Stomach (tissue), 9 donors: ENCODE data around the gene CELF4. TPM values are rescaled to one million over a fixed set of nuclear protein-coding genes. Genes with fewer than 3 reads are reported as not detected.

Experiments used
- DNase-seq, 2 donors: peaks; one replicate each; pipeline versions ENCODE4 v3.0.0 to v3.0.0-alpha.2; 2013 to 2019
- H3K27ac ChIP-seq, 5 donors: fragments of 200-600 bp in 4 of 5; sonication (generic) in 4 of 5; one replicate each; pipeline ENCODE4 v1.5.1; 2013 to 2019; ENCODE audit warnings: mild to moderate bottlenecking in 1 of 5, moderate library complexity in 1 of 5
- H3K27me3 ChIP-seq, 3 donors: fragments of 200-600 bp; sonication (generic); one replicate each; pipeline ENCODE4 v1.5.1; 2017 to 2019; ENCODE audit warnings: mixed run types in 1 of 3
- H3K36me3 ChIP-seq, 4 donors: fragments of 200-600 bp; sonication (generic); 1 replicate in 3 of 4; 2 replicates in 1 of 4; pipeline ENCODE4 v1.5.1; 2016 to 2019
- H3K4me1 ChIP-seq, 4 donors: fragments of 200-600 bp; sonication (generic); one replicate each; pipeline ENCODE4 v1.5.1; 2016 to 2019
- H3K4me3 ChIP-seq, 4 donors: fragments of 200-600 bp; sonication (generic) in 3 of 4; one replicate each; pipeline ENCODE4 v1.5.1; 2016 to 2019; ENCODE audit warnings: mild to moderate bottlenecking in 1 of 4
- H3K9me3 ChIP-seq, 4 donors: fragments of 200-600 bp; sonication (generic); one replicate each; pipeline ENCODE4 v1.5.1; 2016 to 2019
- EP300 ChIP-seq: sonication (generic); formaldehyde crosslinking; IDR thresholded peaks from one replicate; pipeline ENCODE4 v1.6.1; 2017; ENCODE audit warnings: antibody characterized with exemption
- POLR2A ChIP-seq, 4 donors: fragments of 450-650 bp; IDR thresholded peaks; one replicate each; pipeline ENCODE4 v1.6.1; 2016; ENCODE audit warnings: antibody characterized with exemption in 4 of 4, control low read depth in 2 of 4, mild to moderate bottlenecking in 1 of 4, moderate library complexity in 1 of 4
- POLR2AphosphoS5 ChIP-seq, 3 donors: sonication (generic); formaldehyde crosslinking; IDR thresholded peaks; one replicate each; pipeline ENCODE4 v1.6.1; 2016; ENCODE audit warnings: antibody characterized with exemption in 3 of 3
- WGBS, 5 donors: extraction: QIAGEN DNeasy Blood & Tissue Kit in 3 of 5; methylation state at CpG; one replicate each; pipeline versions ENCODE4 v1.1.5 to v1.1.7; 2013 to 2018; 5-methylcytosine and 5-hydroxymethylcytosine counted together
- intact Hi-C: fragments of 100-400 bp; cut with DNase I; formaldehyde crosslinking; loops from one replicate; pipeline ENCODE4 v1.15.1; 2023; ENCODE audit warnings: low total_unique reads
- polyA plus RNA-seq, 3 donors: library from polyadenylated mRNA; stranded (reverse); fragments of 200-250 nt; gene quantifications; one replicate each; pipeline ENCODE4 v1.2.3, GENCODE V29; 2013
- total RNA-seq, 5 donors: library from RNA; depleted of rRNA; stranded (reverse); fragments of >200 nt; gene quantifications; one replicate each; pipeline versions ENCODE4 v1.1.0 to v1.2.3, GENCODE V29; 2014 to 2016
- TF ChIP-seq, protein P1 (sequence below), 7 experiments: fragments of 450-650 bp in 4 of 7; fragments of 200-600 bp in 3 of 7; sonication (generic) in 3 of 7; IDR thresholded peaks; one replicate each; pipeline ENCODE4 v1.5.1; 2016 to 2019; ENCODE audit warnings: antibody characterized with exemption in 7 of 7, control low read depth in 2 of 7, mild to moderate bottlenecking in 1 of 7
- donor health status: healthy with polysubstance abuse.
- donor health status: Bipolar disorder and iron deficiency.
- donor health status: healthy.

CELF4 gene
- total and polyA plus RNA-seq, 8 donors: 0.93 to 2.4 (median 1.8) TPM; not detected in 2

DNA sequence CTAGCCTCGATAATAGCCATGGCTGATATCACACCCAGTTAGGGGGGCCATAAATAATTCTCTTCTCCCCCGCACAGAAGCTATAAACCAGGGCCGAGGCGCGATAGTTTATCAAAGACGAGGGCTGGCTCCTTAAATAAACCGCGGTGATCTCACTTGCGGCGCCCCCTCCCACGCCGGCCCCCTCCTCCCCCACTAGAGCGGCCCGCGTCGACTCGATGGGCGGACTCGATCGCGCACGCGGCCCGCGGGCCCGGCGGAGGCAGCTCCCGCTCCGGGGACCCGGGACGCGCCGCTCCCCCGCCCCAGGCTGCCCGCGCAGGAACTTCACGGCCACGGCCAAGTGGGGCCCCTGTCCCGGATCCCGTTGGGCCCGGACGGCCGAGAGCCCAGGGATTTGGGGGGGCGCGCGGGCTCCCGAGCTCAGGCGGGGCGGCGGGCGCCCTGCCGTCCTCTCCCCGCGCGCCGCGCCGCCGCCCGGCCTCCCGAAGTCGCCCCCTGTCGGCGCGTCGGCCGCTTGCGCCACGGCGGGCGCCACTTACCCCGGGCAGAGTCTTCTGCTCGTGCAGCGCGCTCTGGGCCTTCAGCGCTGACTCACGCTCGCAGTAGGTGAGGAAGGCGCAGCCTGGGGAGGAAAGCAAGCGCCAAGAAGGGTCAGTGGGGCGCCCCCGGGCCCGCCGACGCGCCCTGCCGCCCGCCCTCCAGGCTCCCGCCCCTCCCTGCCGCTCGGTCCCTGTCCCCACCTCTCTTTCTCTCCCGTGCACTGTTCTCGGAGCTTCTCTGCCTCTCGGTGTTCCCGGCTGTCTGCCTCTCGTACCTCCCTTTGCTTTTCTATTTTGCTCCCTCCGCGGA, 80.4 kb downstream of the CELF4 start:
- Histone ChIP-seq H3K9me3 (no peaks in the 10 kb centered on the region), H3K36me3 (no peaks in the 10 kb centered on the region), H3K4me1 (peaks cover 0 to 13% (median 3%) of the 10 kb centered on the region in 4 donors), H3K27ac (no peak overlapping the region), H3K4me3 (peak overlapping the region; percentile 20 to 29 (median 27)), H3K27me3 (peaks cover 11 to 91% (median 67%) of the 10 kb centered on the region in 3 donors)
- peak in 1 of 2 donors; percentile 71 for DNase-seq
- WGBS, 5 donors: 2 to 5% (median 3%) methylated on average over 32 to 96 of the region's 98 CpGs
- intact Hi-C loops: no loop called here
- no peak for TF ChIP-seq EP300
- TF ChIP-seq, protein P1, sequence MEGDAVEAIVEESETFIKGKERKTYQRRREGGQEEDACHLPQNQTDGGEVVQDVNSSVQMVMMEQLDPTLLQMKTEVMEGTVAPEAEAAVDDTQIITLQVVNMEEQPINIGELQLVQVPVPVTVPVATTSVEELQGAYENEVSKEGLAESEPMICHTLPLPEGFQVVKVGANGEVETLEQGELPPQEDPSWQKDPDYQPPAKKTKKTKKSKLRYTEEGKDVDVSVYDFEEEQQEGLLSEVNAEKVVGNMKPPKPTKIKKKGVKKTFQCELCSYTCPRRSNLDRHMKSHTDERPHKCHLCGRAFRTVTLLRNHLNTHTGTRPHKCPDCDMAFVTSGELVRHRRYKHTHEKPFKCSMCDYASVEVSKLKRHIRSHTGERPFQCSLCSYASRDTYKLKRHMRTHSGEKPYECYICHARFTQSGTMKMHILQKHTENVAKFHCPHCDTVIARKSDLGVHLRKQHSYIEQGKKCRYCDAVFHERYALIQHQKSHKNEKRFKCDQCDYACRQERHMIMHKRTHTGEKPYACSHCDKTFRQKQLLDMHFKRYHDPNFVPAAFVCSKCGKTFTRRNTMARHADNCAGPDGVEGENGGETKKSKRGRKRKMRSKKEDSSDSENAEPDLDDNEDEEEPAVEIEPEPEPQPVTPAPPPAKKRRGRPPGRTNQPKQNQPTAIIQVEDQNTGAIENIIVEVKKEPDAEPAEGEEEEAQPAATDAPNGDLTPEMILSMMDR (IDR thresholded peaks at IDR 0.05): peak in 1 of 7 experiments; percentile 11
- TF ChIP-seq POLR2A (IDR thresholded peaks at IDR 0.05): no peak
- TF ChIP-seq POLR2AphosphoS5 (IDR thresholded peaks at IDR 0.05): no peak

DNA sequence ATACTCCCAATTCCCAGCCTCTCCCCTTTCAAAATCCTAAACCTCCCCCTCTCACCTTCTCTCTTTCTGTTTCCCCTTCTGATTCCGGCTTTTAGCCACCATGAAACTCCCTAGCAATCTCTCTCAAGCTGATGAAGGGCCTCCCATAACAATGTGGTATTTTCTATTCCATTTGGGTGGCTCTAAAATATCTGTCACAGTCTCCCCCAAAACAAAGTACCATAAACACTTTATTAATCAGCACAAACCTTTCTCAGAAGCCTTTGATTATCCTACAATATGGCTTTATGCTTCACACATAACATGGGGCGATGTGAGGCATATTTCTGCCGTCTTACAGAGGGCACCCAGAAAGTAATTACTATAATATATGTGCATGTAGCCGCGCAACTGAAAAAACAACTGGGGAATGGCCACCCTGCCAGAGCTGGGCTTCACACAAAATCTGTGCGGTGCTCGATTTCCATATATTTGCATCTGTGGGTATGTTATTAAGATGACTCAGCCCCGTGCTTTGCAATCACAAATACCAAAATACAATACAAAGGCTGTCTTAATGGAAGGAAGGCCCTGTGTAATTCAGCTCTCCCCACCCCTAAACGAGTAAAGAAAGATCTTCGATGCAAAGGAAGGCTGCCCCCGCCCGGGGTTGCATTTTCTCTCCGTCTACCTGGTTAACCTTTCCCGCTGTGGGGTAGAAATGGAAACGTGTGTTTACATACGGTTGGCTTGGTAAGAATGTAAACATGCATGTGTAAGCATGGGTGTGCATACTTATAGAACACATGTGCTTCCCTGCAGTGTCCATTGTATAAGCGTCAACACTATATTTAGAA, 81.4 kb downstream of the CELF4 start:
- intact Hi-C loops: no loop called here
- DNase-seq: no peak
- Histone ChIP-seq H3K36me3 (no peaks in the 10 kb centered on the region), H3K4me1 (peaks cover 0 to 13% (median 3%) of the 10 kb centered on the region in 4 donors), H3K4me3 (no peak overlapping the region), H3K27ac (no peak overlapping the region), H3K27me3 (peaks cover 11 to 89% (median 62%) of the 10 kb centered on the region in 3 donors), H3K9me3 (no peaks in the 10 kb centered on the region)
- WGBS, 5 donors: 11 to 24% (median 16%) methylated on average over 17 of the region's 17 CpGs
- TF ChIP-seq, protein P1 (IDR thresholded peaks at IDR 0.05): no peak
- TF ChIP-seq POLR2A (IDR thresholded peaks at IDR 0.05) (no peak), POLR2AphosphoS5 (IDR thresholded peaks at IDR 0.05) (no peak), EP300 (no peak)

DNA sequence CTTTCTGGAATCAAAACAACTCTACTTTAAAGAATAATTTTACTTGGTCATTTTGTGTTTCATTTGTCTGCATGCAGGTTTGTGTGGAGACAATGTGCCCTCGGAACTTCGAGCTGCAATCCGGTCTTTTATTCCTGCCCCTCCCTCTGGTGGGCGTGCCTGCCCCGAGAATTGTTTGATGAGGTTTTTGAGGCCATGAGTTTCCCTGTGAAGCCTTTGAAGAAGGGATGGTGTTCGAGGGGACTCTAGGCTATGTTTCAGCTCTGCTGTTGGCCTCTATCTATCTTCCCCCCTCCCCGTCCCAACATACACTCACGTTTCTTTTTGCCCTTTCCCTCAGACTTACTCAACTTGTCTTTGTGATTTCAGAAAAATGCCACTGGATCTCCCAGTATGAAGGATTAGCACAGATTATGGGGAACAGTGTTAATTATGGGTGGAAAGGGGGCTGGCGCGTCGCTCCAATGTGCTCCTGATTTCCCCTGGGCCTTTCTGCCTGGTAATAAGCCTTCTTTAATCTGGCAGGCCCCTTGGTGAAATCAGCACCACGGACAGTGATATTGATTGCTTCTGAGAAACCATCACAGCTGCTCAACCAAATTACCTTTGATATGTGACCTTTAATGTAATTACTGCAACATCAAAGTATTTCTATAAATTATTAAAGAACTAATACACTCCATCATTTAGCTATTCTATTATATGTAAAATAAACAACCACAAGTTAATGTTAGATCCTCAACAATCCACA, 82.2 kb downstream of the CELF4 start:
- peaks cover 0 to 13% (median 3%) of the 10 kb centered on the region in 4 donors for H3K4me1 ChIP-seq
- H3K9me3 ChIP-seq: no peaks in the 10 kb centered on the region
- H3K27me3 ChIP-seq: peaks cover 11 to 86% (median 54%) of the 10 kb centered on the region in 3 donors
- WGBS, 5 donors: 29 to 39% (median 36%) methylated on average over 12 of the region's 12 CpGs
- TF ChIP-seq POLR2A (IDR thresholded peaks at IDR 0.05) (no peak), POLR2AphosphoS5 (IDR thresholded peaks at IDR 0.05) (no peak), EP300 (no peak)
- TF ChIP-seq, protein P1 (IDR thresholded peaks at IDR 0.05): no peak
- no peak overlapping the region for H3K4me3 ChIP-seq
- intact Hi-C loops: no loop called here
- H3K27ac ChIP-seq: no peak overlapping the region
- peak in 1 of 2 donors; percentile 82 for DNase-seq
- no peaks in the 10 kb centered on the region for H3K36me3 ChIP-seq

DNA sequence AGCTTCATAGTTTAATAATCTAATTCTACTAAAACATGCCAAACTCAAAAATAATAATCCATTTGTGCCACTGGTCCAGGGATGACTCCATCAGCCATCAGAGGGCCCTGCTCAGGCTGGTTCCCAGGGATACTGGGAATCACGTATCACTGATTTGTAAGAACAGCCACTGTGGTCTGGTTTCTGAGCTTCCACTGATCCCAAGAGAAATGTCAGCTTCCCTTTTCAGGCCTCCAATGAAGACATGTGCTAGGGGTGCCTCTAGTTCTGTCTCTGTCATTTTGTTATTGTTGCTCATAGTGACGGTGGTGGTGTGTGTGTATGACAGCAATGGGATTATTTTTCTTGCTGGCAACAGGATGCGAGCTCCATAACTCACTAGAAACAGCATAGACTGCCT, 83.2 kb downstream of the CELF4 start:
- Histone ChIP-seq H3K36me3 (no peaks in the 10 kb centered on the region), H3K27me3 (peaks cover 11 to 84% (median 44%) of the 10 kb centered on the region in 3 donors), H3K4me1 (peaks cover 0 to 13% (median 3%) of the 10 kb centered on the region in 4 donors), H3K27ac (no peak overlapping the region), H3K9me3 (no peaks in the 10 kb centered on the region), H3K4me3 (no peak overlapping the region)
- DNase-seq: no peak
- intact Hi-C loops: no loop called here
- TF ChIP-seq POLR2A (IDR thresholded peaks at IDR 0.05): no peak
- TF ChIP-seq, protein P1 (IDR thresholded peaks at IDR 0.05): no peak
- no peak for TF ChIP-seq POLR2AphosphoS5 (IDR thresholded peaks at IDR 0.05)
- TF ChIP-seq EP300: no peak
- WGBS, 5 donors: 51 to 73% (median 67%) methylated on average over 3 of the region's 3 CpGs
